Measurements from ENCODE around the gene GP2.
"Not testable (repeated sequence)": the region's sequence is repeated elsewhere in the genome, so short reads cannot be mapped to it uniquely, and the experiment has no call there.

GP2 gene

GRCh38 chr16:20325005-20325404 lies 2.3 kb downstream of the GP2 start:
- DNase-seq (ENCODE audit: low read depth in 2 of 2), result no peak

GRCh38 chr16:20323591-20324117 lies 3.7 kb downstream of the GP2 start:
- no peak for DNase-seq (ENCODE audit: low read depth in 2 of 2)

- DNase-seq (ENCODE audit: low read depth in 2 of 2), result no peak
These were observed 4.6 kb downstream of the GP2 start for GRCh38 chr16:20322696-20323095.

GRCh38 chr16:20321671-20322070 lies 5.6 kb downstream of the GP2 start:
- DNase-seq (ENCODE audit: low read depth in 2 of 2), result no peak

- not testable (repeated sequence) for DNase-seq (ENCODE audit: low read depth in 2 of 2)
These were observed 6.3 kb downstream of the GP2 start for GRCh38 chr16:20321051-20321450.

DNA sequence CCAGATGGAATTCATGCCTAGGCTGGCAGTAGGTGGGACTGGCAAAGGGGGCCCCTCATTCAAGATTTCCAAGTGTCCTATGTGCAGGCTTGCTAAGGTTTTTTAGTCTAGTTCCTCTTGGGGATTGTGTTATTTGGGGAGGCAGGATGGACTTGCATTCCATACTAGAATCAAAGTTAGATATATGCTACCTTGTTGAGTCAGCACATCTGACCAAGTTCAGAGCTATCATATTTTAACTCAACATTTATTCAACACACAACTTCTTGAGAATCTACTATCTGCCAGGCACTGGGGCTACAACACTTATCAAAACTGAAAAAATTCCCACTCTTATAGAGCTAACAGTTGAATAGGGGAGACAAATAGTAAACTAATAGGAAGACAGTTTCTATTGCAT lies 6.7 kb downstream of the GP2 start:
- no peak for DNase-seq (ENCODE audit: low read depth in 2 of 2)

DNA sequence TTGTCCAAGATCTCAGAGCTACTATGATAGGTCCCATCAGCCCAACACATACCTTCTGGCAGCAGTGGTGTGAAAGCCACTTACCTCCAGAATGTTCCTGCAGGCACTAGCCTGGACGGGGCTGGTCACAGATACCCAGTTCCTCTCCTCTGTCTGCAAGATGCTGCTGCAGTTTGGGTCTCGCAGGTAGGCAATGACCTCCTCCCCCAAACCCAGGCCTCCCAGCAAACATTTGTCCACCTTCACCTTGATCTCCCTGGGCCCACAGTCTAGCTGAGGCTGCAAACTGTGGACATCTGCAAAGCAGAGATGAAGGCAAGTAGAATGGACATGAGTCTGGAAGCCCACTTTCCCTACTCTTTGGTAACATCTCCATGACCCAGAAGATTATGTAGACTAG lies 7.1 kb downstream of the GP2 start:
- no peak for DNase-seq (ENCODE audit: low read depth in 2 of 2)

GRCh38 chr16:20319406-20319805 lies 7.9 kb downstream of the GP2 start:
- DNase-seq (ENCODE audit: low read depth in 2 of 2), result no peak

- DNase-seq (ENCODE audit: low read depth in 2 of 2), result no peak
These were observed 8.9 kb downstream of the GP2 start for GRCh38 chr16:20318437-20318836.

DNA sequence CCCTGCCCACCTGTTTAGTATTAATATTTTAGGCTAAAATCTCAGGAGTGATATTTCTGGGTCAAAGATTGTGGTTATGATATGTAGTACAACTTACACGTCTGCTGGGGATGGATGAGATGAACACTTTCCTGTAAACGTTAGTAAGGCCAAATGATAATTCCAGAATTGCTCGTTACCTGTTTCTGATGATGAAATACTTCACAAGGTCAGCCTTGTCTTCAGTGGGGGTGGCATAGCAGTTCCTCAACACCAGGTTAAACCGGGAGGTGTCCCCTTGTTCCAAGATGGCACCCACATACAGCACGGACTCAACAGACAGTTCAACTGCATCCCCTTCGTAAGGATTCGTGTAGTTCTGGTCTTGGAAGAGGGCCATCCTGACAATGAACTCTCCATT lies 9.3 kb downstream of the GP2 start:
- no peak for DNase-seq (ENCODE audit: low read depth in 2 of 2)

DNA sequence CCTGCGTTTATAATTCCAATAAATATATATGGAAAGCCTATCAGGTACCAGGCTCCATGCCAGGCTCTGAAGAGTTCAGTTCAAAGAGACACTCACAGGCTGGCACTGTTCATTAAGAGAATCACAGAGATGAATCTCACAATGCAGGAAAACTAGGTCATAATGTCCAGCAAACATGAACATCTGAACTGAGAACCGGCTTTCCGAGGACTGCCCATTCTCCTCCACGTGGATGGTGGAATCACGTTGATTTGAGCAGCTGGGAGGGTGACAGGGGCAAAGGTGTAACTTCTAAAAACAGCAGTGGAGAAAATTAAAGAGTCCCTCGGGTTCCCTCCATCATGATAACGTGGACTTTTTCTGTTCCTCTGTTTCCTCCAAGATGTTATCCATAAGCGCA lies 10.2 kb downstream of the GP2 start:
- no peak for DNase-seq (ENCODE audit: low read depth in 2 of 2)

GRCh38 chr16:20316715-20317114 lies 10.6 kb downstream of the GP2 start:
- no peak for DNase-seq (ENCODE audit: low read depth in 2 of 2)

- no peak for DNase-seq (ENCODE audit: low read depth in 2 of 2)
These were observed 11.5 kb downstream of the GP2 start for GRCh38 chr16:20315764-20316163.

- DNase-seq (ENCODE audit: low read depth in 2 of 2), result no peak
These were observed 12.7 kb downstream of the GP2 start for GRCh38 chr16:20314575-20314974.

DNA sequence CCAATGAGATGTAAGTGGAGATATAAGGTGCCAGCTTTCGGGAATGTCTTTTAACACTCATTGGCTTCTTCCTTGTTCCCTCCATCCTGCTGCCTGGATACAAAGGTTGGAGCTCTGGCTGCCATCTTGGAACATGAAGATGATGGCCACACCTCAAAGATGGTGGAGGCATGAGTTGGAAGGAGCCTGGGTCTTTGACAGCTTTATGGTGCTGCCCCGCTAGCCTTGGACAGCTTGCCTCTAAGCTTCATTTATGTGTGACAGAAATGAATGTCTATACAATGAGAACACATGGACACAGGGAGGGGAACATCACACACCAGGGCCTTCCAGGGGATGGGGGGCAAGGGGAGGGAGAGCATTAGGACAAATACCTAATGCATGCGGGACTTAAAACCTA lies 13.6 kb downstream of the GP2 start:
- DNase-seq (ENCODE audit: low read depth in 2 of 2), result no peak

DNA sequence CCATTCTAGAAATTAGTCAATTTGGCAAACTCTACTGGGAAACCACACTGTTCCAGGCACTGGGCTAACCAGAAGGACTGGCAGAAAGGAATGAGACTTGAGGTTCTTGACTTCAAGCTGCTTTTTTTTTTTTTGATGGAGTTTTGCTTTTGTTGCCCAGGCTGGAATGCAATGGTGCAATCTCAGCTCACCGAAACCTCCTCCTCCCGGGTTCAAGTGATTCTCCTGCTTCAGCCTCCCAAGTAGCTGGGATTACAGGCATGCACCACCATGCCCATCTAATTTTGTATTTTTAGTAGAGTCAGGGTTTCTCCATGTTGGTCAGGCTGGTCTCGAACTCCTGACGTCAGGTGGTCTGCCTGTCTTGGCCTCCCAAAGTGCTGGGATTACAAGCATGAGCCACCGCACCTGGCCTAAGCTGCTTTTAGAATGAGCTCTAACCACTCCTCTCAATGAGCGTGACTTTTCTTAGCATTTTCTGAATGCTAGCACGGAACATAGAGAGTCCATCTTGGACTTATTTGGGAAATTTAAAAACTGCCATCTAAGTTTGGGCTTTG lies 14.7 kb downstream of the GP2 start:
- not testable (repeated sequence) for DNase-seq (ENCODE audit: low read depth in 2 of 2)

DNA sequence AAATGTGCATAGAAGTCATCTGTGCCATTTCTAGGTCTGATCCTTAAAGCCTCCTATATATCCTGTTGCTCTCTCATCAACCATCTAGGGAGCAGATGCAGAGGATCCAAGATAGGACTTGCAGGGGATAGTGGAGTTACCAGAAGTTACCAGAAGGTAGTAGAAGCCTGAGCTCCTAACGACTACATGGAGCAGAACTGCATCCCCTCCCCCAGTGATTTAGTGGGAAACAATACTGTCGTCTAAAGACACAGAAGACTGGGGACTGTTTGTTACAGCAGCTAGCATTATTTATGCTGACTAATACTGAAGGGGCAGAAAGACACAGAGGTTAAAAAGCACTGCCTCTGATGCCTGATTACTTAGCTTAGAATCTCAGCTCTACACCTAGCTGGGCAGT lies 15.8 kb downstream of the GP2 start:
- DNase-seq (ENCODE audit: low read depth in 2 of 2), result no peak

DNA sequence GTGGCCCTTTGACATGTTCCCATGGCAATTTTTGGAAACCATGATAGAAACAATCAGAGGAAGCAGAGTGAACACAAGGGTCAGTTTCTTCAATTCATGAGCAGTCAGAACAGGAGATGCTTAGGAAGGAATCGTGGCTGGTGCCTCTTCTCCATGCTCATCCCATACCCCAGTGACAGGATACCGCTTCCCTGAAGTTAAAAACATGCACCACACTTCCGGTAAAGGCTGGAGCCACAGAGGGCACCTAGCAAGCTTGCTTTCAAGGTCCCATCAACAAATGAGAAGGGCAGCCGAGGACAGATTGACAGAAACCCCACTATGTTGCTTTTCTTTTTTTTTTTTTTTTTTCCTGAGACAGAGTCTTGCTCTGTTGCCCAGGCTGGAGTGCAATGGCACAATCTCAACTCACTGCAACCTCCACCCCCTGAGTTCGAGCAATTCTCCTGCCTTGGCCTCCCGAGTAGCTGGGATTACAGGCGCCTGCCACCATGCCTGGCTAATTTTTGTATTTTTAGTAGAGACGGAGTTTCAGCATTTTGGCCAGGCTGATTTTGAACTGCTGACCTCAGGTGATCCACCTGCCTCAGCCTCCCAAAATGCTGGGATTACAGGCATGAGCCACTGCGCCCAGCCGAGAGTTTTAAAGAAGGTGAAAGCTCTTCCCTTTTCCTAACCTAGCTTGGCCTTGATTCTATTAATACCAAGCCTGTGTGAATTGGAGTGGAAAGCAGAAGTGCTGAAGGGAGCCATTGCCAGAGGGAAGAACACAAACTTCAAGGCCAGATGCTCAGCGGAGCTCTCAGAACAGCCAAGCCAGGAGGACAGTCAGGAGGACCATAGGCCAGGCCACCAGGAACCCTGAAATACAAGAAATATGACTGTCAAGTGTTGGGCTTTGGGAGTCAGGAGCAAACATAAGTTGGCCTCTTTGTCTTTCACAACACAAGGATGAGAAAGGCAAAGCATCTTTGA lies 16.6 kb downstream of the GP2 start:
- no peak for DNase-seq (ENCODE audit: low read depth in 2 of 2)

DNA sequence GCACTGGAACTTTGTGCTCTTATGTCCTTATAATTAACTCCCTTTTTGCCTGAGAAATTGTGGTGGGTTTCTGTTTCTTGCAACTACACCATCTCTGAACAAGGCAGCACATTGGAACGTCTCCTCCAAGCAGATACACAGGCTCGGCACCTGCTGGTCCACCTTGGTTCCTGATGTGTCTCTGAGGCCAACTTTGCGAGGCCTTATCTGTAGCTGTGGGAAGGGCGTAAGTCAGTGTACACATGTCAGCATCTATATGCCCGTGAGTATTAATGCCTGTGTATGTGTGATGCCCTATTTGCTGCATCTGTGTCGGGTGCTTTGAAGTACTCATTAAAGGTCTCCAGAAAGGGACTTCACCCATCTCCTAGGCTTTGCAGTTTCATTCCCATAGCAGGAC lies 17.5 kb downstream of the GP2 start:
- DNase-seq (ENCODE audit: low read depth in 2 of 2), result no peak

DNA sequence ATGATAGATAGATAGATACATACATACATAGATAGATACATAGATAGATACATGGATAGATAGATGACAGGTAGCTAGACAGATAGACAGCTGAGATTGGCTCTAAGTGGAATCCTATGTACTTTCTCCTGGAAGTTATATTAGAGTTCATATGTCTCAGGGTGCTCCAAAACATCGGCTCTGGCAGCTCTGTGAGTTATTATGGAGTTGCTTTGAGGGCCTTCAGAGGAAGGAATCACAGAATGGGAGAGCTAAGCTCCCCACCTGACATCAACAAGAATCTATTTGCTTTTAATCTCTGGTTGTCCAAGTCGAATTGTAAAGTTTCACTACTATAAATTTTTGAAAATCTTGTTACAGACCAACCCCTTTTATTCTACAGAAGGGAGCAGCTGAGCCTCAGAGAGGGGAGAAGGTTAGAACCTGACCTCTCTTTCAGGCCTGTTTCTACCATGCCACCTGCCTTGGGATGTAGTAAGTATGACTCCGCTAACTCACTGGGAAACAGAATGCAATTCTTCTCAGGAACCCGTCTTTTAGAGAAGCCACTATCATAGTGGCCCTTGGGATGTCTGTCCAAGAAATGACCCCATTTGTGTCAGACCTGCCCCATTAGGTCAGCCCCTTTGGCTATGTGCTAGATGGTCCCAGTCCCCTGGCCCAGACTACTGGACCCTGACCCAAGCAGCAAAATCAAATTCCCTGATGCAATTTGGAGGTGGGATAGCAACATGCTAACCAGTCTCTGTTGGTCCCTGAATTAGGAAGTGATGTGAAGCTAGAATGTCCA lies 18.3 kb downstream of the GP2 start:
- DNase-seq (ENCODE audit: low read depth in 2 of 2), result no peak

DNA sequence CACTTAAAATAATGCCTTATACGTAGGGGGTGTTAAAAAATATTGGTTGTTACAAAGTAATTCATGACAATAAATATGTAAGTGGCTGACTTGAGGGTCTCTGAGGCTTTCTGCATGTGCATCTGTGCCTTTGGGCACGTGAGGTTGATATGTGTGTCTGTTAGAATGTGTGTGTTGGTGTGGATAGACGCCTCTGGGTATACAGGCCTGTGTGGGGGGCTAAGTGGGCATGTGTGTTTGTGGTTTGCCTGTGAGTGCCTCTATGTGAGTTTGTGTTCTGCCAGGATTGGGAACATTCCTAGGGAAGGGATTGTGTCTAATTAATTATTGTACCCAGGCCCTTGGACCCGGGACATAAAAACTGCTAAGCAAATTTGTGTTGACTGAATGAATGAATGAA lies 19.0 kb downstream of the GP2 start:
- no peak for DNase-seq (ENCODE audit: low read depth in 2 of 2)

DNA sequence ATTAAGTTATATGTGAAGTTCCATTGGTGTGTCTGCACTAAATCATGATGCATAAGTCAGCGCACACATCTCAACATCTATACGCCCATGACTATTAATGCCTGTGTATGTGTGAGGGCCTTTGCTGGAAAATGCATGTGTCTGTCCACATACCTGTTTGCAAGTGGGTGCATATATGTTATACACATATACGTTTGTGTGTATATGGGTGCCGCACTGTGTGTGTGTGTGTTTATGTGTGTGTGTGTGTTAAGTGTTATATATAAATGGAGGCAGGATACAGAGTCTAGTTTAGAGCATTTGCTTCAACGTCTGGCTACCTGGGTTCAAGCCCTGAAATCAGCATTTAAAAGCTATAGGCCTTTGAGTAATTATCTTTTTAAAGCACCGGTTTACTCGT lies 19.5 kb downstream of the GP2 start:
- no peak for DNase-seq (ENCODE audit: low read depth in 2 of 2)
